CD4-positive, alpha-beta T cell treated with Interleukin-15 for 4 hours (primary cell): Measurements from ENCODE around the gene ARHGEF28.

Experiments used
- DNase-seq: peaks from one replicate; pipeline ENCODE4 v3.0.0-alpha.2; 2020; ENCODE audit warnings: low spot score

The ARHGEF28 gene

DNA sequence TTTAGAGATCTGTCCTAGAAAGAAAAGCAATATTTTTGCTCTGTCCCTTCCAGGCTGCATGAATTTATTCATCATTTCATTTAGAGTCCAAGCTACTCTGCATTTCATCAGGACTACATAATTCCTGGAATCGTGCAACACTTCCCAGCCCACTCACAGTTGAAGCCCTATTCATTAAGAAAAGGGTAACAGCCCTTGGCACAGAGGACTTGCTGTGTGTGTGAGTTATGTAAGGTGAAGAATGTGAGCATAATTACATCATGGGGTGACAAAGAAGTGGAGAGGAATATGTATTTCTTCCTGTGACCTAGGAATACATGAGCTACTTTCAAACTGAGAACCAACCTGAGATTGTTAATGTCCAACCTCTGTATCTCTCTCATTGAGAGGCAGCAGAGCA is 317.4 kb downstream of the ARHGEF28 start:
- DNase-seq = no peak

DNA sequence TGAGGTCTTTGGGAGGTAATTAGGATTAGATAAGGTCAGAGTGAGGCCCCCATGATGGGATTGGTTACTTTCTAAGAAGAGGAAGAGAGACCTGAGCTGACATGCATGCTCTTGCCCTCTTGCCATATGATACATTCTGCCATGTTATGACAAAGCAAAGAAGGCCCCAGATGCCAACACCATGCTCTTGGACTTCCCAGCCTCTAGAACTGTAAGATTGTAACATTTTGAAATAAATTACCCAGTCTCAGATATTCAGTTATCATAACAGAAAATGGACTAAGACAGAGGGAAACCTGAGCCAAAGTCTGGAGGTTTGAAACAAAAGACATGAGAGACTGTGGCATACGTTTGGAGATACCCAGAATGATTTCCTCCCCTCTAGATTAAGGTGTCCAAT is 318.6 kb downstream of the ARHGEF28 start:
- no peak for DNase-seq

DNA sequence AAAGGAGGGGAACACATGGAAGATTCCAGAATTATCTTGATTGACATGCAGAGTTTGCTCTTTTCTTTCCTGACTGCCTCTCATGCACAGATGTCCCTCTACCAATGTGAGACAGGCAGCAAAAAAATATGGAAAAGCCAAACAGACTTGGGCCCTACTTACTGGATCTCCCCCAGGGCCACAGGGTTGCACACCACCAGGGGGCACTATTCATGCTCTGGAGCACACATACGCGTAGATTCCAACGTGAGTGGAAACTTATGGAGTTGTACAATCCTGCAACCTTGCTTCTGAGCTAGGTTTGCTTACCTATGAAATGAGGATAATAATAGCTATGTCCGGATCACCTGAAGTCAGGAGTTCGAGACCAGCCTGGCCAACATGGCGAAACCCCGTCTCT is 319.5 kb downstream of the ARHGEF28 start:
- DNase-seq = no peak

DNA sequence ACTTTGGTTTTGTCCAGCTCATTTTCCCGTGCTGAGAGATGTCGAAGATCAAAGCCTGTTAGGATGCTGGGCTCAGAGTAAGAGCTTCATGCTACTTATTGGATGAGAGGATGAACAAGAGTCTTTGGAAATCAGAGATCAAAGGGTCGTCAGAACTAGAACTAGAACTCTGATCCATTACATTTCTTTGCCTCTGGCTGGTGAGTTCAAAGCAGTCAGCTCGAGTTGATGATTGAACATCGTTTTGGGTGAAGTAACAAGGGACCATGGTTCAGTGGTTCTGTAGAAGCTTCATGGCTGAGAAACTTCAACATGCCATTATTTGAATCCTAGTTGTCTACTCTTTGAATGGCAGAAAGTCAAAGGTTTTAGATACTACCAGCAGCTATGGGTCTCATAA is 320.3 kb downstream of the ARHGEF28 start:
- DNase-seq = no peak

DNA sequence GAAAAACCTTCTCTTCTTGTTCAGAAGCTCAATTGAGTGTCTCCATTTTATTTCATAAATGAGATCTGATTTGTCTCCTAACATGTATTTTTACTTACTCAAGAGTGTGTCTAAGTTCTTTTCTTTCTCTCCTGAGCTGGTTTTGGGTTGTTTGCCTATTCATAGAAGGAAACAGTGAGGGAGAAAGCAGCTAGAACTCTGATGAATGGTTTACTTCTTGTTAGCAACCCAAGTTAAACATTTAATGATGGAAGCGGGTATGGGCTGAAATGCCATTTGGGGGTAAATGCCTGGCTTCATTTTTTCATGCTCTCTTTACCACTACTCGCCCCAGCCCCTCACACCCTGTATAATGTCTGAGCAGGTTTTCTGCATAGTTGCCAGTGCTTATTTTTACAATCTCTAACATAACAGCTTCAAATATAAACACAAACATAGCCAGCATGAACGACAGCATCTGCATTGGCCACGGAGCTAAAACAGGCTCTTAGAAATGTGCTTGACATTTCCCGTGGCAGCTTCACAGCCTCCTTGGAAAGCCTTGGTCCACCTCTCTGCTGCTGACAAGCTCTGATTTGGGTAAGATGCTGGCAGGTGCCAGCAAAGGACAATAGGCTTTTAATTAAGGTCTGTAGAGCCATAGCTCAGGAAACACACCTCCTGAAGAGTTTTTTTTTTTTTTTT is 321.1 kb downstream of the ARHGEF28 start:
- no peak for DNase-seq

DNA sequence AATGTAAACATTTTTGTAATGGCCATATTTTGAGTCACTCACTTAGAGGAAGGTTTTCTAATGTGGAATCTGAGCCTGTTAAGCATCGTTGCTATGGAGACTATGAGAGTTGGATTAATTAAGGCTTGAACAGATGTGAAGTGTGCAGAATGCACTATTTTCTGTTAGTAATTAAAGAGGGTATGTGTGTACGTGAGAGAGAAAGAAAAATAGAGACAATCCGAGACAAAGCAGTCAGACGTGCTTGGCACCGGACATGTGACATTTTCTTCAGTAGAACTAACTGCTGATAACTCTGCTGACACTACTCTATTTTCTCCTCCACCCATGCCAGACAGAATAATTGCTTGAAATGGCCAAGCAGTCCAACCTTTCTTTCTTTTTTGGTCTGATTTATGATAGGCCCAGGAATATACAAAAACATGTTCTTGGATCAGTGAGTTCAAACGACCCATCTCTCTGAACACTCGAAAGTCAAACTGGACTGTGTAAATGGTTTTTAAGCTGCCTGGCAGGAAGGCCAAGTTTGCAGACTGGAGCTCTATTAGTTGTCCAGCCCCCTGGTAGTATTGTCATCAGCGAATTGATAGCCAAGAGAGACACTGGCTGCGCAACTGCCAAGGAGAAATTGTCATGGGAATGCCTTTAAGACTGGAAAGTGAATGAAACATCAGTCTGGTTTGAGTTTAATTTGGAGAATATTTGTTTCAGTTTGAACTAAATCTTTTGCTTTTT is 322.1 kb downstream of the ARHGEF28 start:
- no peak for DNase-seq

DNA sequence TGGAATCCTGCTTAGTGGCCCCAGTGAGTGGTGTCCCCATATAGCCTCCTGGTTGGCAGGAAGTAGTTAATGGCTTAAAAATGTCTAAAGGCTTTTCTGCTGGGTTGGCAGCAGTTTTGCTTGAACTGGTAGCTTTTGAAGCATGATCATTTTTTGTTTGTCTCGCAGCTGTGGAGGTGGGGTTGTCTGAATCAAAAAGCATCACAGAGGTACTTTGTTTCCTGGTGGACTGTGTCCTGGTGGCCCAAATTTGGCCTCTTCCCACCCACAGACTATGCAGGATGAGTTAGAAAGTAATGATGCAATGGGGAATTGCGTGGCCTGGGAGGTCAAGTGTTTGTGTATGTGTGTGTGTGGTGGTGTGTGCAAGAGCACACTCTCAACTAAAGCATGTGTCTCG is 322.7 kb downstream of the ARHGEF28 start:
- no peak for DNase-seq

DNA sequence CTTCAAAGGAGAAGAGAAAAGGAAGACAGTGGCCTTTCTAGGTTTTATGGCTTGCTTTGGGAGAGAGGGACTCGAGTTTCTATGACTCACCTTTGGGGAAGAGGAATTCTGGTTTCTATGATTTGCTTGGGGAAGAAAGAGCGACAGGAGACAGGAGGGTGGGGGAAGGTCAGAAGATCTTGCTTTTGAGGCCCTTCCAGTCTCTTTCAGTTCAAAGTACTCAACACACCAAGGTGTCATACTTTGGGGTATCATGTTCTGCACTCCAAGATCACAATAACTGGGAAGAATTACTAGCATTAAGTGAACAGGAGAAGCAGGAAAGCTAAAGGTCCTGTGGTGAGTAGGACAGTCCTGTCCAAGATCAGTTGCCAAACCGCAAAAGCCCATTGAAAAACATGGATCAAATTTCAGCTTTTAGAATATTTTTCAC is 324.5 kb downstream of the ARHGEF28 start:
- no peak for DNase-seq

DNA sequence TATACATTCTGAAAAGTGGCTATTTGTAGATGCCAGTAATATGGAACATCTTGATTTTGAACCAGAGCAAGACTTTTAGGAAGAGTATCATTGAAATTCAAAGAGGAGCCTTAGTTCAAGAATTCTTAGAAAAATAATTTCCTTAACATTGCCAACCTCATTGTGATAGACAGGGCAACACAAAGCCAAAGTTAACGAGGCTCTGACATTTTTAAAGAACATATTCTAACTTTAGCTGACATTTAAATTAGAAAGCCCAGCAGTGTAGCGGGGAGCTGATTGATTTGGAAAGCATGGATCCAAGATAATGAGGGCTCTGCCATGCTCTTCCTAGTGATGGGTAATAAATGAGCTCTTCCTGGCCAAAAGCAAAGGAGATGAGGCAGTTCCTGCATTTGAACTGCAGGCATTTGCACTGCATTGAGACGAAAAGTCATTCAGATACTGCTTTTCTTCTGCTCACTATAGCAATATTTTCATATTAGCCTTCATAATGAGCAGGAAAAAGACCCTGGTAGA is 325.0 kb downstream of the ARHGEF28 start:
- DNase-seq = no peak

DNA sequence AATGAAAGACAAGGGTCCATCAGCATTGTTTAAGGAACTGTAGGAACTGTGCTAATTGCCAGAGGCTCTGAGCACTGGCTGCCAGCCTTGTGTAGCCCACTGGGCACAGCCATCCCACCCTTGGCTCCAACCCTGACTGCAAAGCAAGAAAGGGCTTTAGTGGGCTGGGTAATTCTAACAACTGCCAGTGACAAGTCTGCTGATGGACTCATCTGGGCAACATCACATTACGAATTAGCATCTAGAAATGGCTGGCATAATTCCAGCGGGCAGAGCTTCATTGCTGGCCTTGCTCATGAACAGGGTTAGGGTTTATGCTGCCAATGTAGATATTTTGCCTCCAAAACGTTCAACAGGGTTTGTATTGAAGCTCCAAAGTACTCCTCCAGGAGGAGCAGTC is 326.9 kb downstream of the ARHGEF28 start:
- no peak for DNase-seq

DNA sequence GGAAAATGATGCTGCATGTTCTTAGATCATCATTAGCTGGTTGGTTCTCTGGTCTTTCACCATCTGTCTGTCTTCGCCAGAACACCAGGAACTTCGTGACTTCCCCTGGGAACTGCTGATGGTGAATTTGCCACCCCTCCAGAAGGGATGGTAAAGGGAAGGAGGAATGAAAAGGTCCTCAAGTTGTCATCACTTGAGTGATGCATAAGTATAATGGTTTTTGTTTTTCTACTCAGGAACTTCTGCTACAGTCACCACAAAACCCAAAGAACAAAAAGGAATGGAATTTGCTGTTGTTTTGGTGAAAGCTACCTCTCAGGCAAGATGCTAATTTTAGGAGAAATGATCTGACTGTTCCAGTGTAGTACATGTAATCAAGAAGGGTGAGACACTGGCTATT is 328.4 kb downstream of the ARHGEF28 start:
- DNase-seq = no peak

DNA sequence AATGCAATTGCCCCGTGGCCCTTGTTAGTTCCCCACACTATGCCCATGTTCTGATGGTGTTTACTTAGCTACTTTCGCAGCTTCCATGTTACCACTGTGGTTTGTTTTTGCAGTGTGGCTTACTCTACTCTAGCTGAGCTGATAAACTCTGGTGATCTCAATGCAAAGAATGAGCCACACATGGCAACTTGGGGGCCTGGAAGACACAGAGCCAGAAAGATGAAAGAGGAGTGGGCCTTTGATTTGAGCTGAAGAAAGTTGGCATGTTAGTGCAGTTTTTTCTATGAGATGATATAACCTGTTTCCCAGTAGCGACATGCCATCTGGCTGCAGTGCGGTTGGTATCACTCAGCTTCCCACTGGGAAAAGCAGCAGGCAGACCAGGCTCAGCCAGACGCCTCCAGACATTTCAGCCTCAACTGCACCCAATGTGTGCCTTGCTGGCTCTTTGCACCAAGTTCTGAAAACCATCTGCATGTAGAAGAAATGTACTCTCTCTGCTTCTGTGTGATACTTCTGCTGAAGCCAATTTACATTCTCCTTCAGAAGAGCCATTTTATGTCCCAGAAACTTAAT is 329.4 kb downstream of the ARHGEF28 start:
- no peak for DNase-seq

DNA sequence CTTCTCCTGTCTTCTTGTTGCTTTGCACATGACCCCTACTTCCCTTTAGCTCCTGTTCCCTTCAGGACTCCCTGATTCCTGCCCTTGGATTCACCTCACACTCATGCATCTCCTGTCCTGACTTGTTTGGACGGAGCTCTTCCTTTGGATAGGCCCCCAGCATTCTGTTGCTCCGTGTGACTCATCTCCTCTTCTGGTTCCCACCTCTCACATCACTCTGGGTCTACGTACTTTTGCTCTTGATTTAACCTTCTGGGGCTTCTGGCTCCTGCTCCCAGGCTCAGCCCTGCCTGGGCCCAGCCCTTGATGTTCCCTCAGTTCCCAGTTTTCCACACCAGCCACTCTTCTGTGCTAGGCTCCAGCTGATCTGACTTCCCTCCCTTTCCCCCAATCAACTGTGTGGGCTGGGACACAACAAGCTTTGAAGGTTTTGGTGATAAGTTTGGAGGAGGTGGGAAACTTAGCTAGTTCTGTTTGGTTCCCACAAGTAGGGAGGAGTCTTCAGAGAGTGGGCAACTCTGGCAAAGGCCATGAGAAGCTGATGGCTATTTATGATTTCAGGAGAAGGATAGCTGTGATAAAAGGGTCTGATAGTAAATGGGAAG is 331.5 kb downstream of the ARHGEF28 start:
- DNase-seq = no peak

DNA sequence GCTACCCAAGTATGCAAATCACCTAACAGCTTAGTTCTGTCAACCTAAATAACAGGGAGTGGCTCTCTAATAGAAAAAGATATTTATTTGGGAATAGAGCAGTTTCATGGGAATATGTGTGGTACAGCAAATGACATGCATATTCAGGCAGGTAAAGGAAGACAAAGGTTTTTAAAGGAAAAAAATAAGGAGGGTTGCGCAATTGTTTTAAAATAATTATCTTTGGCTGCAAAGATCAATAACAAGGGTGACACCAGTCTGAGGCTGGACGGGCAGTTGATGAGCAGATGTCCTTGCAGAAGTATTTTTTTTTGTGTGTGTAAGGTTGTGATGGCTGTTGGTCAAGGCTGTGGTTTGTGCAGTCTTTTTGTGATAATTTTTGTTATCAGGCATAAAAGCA is 332.0 kb downstream of the ARHGEF28 start:
- DNase-seq = no peak

DNA sequence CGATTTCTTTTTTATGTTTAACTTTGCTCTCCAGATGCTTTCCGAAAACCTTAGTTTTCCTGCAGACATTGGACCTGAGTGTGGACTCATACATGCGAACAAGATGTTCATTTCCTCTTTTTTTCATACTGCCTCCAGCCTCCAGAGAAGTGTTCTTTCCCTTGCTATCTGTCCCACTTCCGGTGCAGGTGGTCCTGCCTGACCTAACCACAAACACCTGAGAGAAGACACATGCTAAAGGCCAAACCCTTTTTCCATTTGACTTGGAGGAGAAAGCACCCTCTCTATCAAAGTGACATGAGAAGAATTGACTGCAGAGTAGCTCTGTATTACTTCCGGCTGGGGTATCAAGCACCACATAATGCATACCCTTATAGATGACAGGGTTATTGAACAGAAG is 334.0 kb downstream of the ARHGEF28 start:
- no peak for DNase-seq

DNA sequence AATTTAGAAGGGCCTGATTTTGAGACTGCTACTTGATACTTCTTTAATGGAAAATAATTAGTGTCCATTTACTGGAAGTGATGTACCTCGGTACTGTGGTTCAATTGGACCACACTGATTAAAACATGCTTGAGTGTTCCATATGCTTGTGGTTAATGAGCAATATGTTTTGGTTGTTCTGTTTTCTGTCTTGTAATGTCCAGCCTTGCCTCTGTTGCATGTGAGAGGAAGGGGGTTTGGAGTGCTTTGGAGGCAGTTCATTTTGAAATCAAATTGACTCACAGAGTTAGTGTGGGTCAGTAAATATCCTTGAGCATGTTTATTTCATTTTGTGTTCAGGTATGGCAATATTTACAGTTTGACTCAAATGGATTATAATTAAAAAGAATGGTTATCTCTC is 334.4 kb downstream of the ARHGEF28 start:
- DNase-seq = no peak

DNA sequence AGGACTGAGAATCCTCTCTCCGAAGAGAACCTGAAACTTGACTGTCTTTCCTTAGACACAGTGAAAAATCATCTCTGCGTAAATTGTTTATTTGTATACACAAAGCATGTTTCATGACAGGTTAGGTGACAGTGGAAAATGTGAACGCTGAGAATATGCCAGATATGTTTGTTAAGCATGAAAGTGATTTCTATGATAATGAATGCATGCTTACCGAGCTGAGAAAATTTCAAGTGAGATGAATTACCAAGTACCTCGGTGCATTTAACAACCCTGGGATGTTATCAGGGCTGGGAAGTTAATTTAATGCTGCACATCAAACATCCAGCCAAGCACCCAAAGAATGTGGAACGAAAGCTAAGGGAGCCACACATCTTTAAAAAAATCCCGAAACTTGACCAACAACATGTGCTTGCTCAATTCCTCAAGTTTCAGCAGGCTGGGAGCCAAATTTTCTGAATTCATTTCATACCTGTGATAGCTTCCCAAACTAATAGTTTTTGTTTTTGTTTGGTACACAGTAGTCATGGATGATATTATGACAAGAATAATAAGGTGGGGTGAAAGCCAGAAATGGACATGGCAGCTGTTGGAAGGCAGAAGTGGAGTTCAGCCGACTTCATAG is 336.9 kb downstream of the ARHGEF28 start:
- DNase-seq = no peak

DNA sequence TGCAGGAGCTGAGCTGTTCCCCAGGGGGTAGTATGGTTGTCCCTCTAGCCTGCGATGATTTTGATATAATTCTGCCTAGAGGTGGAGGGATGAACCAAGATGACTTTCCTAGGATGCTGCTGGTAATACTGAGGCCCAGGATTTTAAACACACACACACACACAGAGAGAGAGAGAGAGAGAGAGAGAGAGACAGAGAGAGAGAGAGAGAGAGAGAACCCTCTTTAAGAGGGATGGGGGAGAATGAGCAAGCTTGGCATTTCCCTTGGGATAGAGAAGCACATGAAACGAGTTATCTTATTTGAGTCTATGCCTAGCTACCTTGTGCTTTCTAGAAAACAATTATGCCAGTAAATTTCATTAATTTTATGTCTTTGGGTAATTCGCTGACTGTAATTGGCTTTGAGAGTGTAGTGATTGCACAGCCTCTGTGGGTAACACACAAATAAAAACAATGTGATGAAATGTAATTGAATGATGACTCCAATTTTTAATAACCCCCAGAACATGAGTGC is 338.4 kb downstream of the ARHGEF28 start:
- DNase-seq = no peak

DNA sequence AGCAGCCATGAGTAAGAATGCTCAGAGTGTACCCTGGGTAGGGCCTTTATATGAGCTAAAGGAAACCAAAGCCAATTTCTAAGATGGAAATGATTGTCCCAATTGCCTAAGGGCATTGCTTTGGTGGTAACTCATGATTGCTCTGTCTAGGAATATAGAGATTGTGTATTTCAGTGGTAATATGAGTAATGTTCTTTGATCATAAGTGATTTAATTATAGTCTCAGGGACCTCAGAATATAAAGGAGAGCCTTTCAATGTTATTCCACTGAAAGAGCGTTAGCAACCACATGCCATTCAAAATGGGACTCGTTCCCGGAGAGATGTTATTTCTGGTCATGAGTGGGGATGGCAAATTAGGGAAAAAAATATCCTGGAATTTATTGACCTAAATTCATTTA is 340.5 kb downstream of the ARHGEF28 start:
- no peak for DNase-seq

DNA sequence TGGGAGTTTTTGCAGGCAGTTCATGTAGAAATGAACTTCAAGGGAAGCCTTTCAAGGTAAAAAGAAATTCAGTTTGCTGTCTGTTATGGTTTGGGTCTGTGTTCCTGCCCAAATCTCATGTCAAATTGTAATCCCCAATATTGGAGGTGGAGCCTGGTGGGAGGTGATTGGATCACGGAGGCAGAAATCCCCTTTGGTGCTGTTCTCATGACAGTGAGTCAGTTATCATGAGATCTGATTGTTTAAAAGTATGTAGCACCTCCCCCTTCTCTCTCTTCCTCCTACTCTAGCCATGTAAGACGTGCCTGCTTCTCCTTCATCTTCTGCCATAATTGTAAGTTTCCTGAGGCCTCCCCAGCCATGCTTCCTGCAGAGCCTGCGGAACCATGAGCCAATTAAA is 341.4 kb downstream of the ARHGEF28 start:
- no peak for DNase-seq

DNA sequence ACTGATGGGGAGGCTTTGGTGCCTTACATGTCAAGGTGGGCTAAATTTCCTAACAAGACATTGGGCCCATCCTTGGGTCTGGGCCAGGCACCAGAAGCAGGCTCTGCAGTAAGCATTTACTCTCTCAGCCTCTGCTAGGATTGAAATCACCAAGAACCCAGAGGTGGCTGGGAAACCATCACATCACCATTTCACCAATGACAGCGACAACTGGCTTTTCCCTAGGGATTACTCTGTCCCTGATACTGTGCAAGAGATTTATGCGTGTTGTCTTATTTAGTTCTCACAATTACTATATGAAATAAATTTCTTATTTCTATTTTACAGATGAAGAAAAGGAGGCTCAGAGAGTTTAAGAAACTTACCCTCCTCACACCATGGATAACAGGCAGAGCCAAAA is 342.2 kb downstream of the ARHGEF28 start:
- no peak for DNase-seq

DNA sequence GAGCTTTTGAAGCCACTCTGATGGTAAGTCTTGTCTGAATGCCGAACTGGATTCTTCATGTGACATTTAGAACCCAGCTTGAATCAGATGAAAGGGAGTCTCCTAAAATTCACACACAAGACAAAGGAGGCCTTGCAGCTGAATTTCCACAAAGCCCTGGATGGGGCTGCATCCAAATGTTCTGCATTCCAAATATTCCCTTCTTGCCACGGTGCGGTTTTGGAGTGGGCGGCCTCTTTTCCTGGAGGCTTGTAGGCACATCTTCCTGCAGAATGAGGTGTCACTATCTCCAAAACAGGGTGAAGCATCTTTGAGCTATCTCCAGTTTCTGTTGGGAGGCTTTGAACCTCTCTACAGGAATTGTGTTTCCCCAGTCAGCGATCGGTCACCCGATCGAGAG is 342.7 kb downstream of the ARHGEF28 start:
- DNase-seq = no peak
